Stimulated activated CD4-positive, alpha-beta T cell treated with anti-CD3 and anti-CD28 coated beads, Interleukin-1b, Interleukin-23, amount 100 ng/mL, for 48 hours (primary cell): ENCODE results near the gene NYNRIN.
"Not testable (repeated sequence)": the region's sequence is repeated elsewhere in the genome, so short reads cannot be mapped to it uniquely, and the experiment has no call there.

ENCODE experiments used
- DNase-seq: peaks from one replicate; pipeline ENCODE4 v3.0.0-alpha.2; 2020

The NYNRIN gene

DNA sequence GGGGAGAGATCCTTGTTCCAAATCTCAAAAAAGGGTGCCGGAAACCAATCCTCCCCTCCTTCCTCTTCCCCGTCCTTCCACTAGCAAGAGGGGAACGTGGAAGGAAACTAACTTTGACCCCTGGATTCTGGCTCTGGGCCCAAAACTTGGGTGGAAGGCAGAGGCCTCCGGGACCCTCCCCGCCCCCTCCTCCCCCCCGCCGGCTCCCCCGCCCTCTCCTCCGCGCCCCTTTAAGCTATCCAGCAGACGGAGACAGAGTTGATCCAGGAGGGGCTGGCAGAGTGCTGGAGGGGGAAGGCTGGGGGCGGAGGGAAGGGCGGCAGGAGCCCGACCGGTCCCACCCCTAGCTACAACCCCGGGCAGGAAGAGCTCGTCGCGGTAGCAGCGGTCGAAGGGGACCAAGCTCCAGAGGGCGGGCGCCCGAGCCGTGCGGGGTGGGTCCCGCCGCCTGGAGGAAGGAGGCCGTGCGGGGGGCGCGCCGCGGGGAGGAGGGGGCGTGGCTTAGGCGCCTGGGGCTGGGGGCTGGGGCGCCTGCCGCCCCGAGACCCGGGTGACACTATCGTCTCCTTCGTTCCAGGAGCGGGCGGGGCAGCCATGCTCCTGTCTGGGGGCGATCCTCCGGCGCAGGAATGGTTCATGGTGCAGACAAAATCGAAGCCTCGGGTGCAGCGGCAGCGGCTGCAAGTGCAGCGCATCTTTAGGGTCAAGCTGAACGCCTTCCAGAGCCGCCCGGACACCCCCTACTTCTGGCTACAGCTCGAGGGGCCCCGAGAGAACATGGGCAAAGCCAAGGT is at the start of gene NYNRIN:
TSS of gene NYNRIN (plus strand) at position 351 of the 794 bp plus-strand sequence. CDS start at position 595, 244 bp downstream.
- DNase-seq: no peak

DNA sequence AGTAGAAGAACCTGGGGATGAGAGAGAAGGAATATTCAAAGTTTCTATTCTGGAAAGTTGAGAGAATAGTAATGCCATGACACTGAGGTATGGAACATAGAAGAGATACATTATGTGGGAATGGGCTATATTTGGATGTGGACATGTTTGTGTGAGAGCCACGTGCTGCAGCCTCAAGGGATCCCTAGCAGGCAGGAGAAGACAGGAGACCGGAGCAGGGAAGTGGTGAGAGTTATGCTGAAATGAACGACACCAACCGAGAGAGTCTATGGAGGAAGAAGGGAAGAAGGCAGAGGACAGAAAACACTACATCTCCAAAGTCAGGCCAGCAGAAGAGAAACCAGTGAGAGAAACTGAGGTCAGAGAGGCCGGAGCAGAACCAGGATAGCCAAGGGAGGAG is 49.1 kb upstream of the NYNRIN start:
- no peak for DNase-seq

DNA sequence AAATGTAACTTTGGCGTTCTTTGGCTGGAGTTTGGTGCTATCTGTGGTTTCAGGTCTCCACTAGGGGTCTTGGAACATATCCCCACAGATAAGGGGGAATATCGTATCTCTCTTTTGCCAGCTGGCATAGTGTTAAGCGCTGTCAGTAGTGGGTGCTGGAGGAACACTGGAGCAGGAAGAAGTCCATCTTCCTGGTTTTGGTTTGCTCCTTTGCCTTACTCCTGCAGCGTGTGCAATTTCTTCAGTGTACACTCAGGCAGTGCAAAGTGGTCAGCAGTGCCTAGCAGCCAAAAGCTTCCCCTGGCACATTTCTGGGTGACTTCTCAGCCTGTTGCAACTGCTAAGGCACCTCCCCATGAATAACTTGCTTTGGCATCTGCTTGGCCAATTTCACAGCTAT is 47.3 kb upstream of the NYNRIN start:
- no peak for DNase-seq

DNA sequence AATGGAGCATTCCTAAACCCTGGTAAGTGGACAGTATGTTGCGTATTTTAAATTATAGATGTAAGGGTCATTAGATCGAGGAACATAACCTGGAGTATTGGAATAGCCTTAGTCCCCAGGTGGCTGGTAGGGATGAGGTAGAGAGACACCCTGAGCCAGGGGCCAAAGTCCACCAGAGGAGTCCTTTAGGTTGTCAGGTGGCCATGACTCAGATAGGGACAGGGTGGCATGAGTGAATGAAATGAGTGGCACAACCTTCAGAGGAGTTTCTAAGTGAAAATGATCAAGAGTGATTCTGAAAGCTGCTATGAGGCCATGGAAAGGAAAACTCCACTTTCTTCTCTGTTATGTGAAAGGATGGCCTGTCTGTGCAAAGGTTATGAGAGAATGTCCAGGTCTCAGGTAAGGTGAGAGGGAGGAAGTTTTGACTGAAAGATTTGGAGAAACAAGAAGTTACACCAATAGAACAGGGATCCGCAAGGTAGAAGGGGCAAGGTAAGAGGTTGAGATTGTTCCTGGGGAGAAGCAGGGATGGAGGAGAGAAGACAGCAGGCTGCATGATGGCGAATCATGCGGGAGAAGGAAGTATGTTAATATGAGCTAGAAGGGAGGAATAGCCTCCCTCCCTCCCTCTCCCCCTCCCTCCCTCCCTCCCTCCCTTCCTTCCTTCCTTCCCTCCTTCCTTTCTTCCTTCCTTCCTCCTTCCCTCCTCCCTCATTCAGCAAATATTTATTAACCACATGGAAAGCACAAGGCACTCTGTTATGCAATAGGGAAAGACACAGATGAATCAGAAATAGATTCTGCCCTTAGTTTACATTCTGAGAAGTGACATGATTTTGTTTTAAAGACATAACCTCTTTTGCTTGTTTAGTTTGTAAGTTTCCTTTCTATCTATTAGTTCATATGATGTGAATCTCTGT is 45.0 kb upstream of the NYNRIN start:
- no peak for DNase-seq

DNA sequence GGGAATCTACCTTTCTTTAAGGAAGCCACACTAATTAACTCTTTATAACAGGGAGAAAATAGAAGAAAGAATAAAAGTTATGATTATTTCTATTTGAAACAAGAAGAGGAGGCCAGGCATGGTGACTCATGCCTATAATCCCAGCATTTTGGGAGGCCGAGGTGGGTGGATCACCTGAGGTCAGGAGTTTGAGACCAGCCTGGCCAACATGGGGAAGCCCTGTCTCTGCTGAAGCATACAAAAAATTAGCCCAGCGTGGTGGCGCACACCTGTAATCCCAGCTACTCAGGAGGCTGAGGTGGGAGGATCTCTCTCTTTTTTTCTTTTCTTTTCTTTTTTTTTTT is 44.3 kb upstream of the NYNRIN start:
- not testable (repeated sequence) for DNase-seq

DNA sequence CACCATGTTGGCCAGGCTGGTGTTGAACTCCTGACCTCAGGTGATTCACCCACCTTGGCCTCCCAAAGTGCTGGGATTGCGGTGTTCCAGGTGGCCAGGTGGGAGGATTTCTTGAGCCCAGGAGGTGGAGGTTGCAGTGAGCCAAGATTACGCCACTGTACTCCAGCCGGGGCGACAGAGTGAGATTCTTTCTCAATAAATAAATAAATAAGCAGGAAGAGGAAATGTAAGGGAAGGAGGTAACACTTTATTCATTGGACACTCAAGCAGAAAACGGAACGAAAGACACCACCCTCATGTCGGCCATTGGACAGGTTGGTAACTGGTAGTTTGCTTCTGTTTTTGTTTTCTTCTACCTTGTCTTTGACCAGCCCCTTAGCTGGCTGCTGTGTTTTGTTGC is 43.8 kb upstream of the NYNRIN start:
- no peak for DNase-seq

DNA sequence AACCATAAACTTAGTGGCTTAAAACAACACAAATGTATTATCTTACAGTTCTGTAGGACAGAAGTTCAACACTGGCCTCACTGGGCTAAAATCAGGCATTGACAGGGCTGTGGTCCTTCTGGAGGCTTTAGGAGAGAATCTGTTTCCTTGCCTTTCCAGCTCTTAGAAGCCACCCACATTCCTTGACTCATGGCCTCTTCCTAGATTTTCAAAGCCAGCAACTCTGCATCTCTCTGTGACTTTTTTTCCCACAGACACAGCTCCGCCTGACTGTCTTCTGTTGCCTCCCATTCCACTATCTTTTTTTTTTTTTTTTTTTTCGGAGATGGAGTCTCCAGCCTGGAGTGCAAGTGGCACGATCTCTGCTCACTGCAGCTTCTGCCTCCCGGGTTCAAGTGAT is 42.6 kb upstream of the NYNRIN start:
- no peak for DNase-seq

DNA sequence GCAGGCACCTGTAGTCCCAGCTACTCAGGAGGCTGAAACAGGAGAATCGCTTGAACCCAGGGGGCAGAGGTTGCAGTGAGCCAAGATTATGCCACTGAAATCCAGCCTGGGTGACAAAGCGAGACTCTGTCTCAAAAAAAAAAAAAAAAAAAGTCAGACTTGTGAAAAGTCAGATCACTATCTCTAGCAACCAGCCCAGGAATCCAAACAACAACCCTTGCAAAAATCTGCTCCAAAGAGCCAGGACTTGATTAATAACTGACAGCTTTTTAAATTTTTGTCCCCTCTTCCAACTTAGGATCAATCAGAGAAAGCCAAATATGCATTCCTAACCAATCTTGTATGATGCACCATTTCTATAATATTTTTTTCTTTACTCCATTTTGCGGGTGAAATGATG is 38.5 kb upstream of the NYNRIN start:
- DNase-seq: no peak

DNA sequence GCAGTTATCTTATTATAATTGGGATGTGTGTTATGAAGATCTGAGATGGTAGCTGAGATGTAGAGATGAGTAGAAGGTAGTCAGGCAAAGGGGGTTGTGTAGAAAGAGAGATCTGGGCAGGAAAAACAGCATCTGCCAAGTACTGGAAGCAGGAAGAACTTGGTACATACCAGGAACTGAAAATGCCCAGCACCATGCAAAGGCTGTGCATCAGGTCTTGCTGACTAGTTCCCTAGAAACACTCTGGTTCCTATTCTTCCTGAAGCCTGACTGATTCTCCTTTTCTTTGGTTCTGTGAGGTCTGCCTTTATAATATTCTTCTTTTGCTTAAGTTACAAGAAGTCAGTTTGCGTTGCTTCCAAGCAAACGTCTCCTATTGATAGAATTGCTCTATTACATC is 37.5 kb upstream of the NYNRIN start:
- DNase-seq: no peak

DNA sequence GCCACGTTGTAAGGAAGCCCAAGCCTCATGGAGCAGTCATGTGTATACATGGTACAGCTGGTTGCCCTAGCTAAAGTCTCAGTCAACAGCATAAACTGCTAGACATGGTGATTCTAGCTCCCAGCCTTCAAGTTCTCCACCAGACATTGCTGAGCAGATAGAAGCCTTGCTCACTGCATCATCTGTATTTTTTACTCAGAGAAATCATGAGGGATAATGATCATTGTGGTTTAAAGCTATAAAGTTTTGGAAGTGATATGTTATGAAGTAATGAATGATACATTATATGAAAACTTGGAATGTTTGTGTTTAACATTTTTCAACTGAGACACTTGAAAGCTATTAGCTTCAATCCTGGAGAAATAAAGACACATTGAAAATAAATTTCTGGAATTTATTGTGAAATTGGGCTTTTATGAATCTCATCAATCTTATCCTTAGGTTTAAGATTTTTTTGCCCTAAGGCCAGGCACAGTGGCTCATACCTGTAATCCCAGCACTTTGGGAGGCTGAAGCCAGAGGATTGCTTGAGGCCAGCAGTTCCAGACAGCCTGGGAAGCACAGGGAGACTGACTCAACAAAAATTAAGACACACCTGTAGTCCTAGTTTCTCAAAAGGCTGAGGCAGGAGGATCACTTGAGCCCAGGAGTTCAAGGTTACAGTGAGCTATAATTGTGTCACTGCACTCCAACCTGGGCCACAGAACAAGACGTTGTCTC is 36.4 kb upstream of the NYNRIN start:
- DNase-seq: no peak

DNA sequence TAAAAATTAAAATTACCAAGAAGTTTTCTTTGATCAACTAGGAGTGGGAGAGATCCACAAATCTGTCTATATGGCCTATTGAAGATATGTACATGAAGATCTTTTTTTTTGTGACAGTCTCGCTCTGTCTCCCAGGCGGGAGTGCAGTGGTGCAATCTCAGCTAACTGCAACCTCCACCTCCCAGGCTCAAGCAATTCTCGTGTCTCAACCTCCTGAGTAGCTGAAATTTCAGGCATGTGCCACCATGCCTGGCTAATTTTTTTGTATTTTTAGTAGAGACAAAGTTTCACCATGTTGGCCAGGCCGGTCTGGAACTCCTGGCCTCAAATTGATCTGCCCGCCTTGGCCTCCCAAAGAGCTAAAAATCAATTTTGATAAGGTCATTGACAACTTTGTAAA is 35.4 kb upstream of the NYNRIN start:
- no peak for DNase-seq

DNA sequence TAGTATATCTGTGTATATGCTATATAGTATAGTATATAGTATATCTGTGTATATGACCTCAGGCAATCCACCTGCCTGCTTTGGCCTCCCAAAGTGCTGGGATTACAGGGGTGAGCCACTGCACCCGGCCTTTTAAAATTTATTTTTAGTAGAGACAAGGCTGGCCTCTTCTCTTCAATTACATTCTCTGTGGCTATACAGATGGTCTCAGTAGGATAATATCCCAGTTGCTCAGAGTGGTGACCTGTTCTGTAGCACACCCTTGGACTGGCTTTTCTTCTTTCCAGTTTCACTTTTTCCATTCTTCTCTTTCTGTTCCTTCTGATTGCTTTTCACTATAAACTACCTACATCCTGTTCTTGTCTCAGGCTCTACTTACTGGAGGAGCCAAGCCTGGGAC is 34.0 kb upstream of the NYNRIN start:
- DNase-seq: no peak

DNA sequence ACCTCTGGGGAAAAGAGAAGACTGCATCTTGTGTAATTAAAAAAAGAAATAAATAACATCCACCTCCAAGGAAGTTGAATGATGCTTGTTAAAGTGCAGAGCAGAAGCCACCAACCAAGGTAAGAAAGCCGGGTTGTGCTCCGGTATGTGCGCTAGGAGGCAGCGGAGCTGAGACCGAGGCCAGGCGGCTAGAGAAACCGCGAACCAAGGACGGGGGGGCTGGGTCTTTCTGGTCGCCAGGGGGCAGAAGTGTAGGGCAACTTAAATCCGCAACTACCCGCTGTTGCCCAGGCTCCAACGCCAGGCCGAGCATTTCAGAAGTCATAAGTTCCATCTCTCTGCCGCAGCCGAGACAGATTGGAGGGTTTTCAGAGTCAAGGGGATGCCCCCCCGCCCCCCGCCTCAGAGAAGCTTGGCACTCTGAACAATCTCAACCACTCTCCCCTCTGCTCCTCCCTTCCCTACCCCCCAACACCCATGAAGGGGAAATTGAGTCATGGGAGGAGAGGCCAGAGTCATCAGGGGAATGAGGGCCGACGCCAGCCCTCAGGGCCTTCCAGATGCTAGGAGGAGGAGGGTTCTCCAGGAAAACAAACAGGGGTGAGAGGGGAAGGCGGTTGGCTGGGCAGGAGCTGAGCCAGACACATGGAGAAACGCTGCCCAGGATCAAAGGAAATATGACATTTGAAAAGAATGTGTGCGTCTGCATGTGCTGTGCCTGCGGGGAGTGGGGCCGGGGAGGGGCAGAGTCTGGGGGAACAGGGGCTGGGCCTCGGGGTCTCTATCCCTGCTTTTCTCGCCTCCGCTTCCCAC is 33.0 kb upstream of the NYNRIN start:
- DNase-seq: peak; percentile 80

DNA sequence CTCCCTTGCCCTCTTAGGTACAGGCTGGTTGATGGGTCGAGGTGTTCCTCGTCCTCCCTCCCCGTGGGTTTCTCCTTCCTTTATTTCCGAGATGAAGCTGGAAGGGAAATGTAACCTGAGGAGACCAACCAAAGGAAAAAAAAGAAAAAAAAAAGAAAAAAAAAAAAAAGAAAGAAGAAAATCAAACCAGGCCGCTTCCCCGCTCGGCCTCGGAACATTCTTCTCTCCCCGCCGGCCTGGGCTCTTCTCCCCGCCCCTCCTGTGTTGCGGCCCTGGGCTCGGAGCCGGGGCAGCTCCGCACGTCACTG is 32.4 kb upstream of the NYNRIN start:
- no peak for DNase-seq

DNA sequence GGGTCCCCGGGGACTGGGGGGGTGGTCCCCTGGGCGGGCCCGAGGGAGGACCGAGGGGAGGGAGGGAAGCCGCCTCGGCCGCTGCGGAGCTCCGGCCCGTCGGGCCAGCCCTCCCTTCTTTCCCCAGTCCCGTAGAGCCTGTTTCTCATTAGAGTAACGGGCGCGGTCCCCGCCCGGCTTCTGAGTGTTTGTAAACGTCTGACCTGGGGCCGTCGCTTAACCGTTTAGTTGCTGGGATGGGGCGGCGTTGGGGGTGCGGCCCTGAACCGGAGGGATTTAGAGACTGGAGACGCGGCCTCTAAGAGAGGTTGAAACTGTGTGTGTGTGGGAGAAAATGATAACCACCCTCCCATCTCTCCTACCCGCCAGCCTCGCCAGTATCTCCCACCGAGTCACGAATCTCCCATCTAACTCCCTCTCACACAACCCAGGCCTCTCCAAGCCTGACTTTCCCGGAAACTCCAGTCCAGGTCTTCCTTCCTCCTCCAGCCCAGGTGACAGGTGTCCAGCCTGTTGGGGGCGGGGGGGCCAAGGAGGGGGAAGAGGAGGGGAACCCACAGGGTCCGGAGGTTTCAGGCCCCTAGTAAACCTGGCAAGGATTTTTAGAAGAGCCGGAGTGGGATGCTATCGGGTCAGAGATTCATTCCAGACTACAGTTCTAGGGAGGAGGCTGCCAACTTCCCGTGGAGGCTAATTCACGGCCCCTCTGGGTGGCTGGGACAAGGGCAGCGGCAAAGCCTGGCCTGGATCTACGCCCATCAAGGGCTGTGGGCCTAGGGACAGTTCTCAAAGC is 31.9 kb upstream of the NYNRIN start:
- peak; percentile 23 for DNase-seq

DNA sequence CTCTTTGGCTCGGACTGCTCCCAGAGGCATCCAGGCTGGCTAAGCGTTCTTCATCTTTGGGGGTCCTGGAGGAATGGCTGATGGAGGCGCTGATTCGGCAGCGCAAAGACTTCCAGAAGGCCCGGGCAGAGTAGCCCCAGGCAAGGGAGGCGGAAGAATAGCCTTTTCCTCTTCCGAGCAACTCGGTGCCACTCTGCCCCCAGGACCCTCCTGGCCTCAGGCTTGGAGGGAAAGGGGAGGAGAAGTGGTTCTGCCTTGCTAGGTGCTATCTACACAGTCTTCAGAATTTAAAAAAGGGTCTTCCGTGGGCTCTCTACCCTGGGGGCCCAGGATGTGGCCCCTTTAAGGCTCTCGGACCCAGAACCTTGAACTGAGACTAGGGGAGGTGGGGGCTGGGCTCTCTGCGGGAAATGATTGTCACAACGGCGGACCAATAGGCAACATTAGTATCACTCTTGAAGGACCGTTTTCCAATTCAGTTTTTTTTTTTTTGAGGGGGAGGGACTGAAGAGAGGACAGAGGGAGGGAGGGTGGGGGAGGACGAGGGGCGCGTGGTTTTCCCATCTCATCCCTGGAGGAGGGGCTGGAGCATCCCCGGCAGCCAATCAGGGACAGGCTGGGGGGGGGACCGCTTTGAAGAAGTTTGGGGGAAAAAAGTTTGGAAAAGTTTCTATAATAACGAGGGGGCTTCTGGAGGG is 31.1 kb upstream of the NYNRIN start, which contains the start of gene NFATC4:
TSS of gene NFATC4 (plus strand) at position 671 of the 698 bp plus-strand sequence. CDS start 157 bp downstream, outside the sequence.
- DNase-seq: no peak

DNA sequence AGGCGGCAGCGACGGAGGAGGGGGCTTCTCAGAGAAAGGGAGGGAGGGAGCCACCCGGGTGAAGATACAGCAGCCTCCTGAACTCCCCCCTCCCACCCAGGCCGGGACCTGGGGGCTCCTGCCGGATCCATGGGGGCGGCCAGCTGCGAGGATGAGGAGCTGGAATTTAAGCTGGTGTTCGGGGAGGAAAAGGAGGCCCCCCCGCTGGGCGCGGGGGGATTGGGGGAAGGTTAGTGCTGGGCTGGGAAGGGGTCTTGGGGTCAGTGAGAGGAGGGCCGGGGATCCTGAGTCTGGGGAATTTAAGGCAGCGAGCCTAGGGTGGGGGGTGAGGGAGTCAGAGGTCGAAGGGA is 30.6 kb upstream of the NYNRIN start:
- no peak for DNase-seq

DNA sequence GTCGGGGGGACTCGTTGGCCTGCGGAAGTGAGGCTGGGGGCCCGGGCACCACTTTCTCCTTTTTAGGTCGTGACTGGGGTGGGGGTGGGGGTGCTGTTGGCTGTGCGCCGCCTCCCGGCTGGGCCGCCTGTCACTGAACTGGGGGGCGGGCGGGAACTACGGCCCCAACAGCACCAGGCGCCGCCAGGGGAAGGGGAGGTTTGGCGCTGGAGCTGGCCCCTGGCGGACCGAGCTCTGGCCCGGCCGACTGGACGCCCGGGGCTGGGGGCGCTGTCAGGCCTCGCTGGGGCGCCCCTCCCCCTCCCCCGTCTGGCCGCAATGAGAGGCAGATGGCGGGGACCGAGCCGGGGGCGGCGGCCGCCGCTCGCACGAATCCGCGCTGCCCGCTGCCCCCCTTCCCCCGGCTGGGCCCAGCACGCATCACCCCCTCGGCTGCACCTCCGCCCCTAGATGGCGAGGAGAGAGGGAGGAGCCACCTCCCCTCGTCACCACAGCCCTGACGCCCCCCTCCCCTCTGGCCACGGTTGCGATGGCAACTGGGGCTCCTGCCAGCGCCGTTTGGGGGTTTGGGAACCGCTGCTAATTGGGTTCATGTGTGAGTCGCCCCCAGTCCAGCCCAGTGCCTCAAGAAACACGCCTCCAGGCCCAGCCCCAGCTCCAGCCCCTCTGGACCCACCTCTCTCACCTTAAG is 30.1 kb upstream of the NYNRIN start:
- no peak for DNase-seq

DNA sequence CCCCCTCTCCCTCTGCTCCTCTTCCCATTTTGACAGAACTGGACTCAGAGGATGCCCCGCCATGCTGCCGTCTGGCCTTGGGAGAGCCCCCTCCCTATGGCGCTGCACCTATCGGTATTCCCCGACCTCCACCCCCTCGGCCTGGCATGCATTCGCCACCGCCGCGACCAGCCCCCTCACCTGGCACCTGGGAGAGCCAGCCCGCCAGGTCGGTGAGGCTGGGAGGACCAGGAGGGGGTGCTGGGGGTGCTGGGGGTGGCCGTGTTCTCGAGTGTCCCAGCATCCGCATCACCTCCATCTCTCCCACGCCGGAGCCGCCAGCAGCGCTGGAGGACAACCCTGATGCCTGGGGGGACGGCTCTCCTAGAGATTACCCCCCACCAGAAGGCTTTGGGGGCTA is 29.3 kb upstream of the NYNRIN start:
- DNase-seq: no peak

DNA sequence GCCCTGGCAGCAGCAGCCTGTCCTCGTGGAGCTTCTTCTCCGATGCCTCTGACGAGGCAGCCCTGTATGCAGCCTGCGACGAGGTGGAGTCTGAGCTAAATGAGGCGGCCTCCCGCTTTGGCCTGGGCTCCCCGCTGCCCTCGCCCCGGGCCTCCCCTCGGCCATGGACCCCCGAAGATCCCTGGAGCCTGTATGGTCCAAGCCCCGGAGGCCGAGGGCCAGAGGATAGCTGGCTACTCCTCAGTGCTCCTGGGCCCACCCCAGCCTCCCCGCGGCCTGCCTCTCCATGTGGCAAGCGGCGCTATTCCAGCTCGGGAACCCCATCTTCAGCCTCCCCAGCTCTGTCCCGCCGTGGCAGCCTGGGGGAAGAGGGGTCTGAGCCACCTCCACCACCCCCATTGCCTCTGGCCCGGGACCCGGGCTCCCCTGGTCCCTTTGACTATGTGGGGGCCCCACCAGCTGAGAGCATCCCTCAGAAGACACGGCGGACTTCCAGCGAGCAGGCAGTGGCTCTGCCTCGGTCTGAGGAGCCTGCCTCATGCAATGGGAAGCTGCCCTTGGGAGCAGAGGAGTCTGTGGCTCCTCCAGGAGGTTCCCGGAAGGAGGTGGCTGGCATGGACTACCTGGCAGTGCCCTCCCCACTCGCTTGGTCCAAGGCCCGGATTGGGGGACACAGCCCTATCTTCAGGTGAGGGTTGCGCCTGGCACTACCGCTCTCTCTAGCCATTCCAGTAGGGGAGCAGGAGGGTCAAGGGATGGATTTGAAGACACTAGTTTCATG is 28.7 kb upstream of the NYNRIN start:
- no peak for DNase-seq
